GM12878 (cell line): ENCODE data around the gene HERC2. TPM values are rescaled to one million over a fixed set of nuclear protein-coding genes. Genes with fewer than 3 reads are reported as not detected.

Experiments
- ATAC-seq: fragments of 200-7000 bp; cut with Tn5 transposase; 3 replicates; pipeline ENCODE4 v1.9.1; 2020; ENCODE audit warnings: mild to moderate bottlenecking, moderate library complexity
- BruUV-seq: library from RNA; stranded (reverse); fragments of 400-500 nt; replicated peaks from 2 replicates; lab custom pipeline; 2021; lab: Mats Ljungman, UMichigan
- CTCF ChIA-PET: fragments of 300-600 bp; sonication (Branson Sonifier 250); formaldehyde crosslinking; extraction: SDS; loops from one replicate; lab custom pipeline; 2021; ENCODE audit warnings: inconsistent platforms; lab: Yijun Ruan, JAX
- POLR2A ChIA-PET: fragments of 350-600 bp; formaldehyde crosslinking; extraction: SDS; loops from one replicate; lab custom pipeline; 2021; ENCODE audit warnings: inconsistent platforms; lab: Charles Lee
- RAD21 ChIA-PET: fragments of 300-600 bp; sonication (Branson Sonifier 250); formaldehyde crosslinking; loops from one replicate; lab custom pipeline; 2023; ENCODE audit warnings: antibody characterized with exemption; ENCODE audit not compliant: unreplicated experiment; lab: Charles Lee
- SMC1A ChIA-PET: fragments of 300-600 bp; sonication (Branson Sonifier 250); formaldehyde crosslinking; loops from one replicate; lab custom pipeline; 2023; ENCODE audit not compliant: unreplicated experiment, uncharacterized antibody; lab: Charles Lee
- DNase-seq: peaks from one replicate; pipeline ENCODE4 v3.0.0-alpha.2; 2011; ENCODE audit warnings: low read depth, low spot score
- FAIRE-seq: peaks from 3 replicates; lab custom pipeline; 2011; peaks lifted over from hg19 to GRCh38; lab: Jason Lieb, UNC
- H2AFZ ChIP-seq: 2 replicates; pipeline ENCODE4 v1.6.0; 2011; ENCODE audit warnings: low read depth, low read length, control low read depth; ENCODE audit not compliant: control insufficient read depth
- H3K27ac ChIP-seq: 2 replicates; pipeline ENCODE4 v1.5.1; 2011; ENCODE audit warnings: control low read depth; ENCODE audit not compliant: control insufficient read depth, insufficient read depth
- H3K27me3 ChIP-seq, 2 experiments: replicated peaks in 1 of 2; 2 replicates each; pipeline versions ENCODE4 v1.6.0 to v1.6.1; 2011; ENCODE audit warnings: low read length in 1 of 2; ENCODE audit not compliant: control insufficient read depth in 2 of 2, insufficient read depth in 2 of 2
- H3K36me3 ChIP-seq, 2 experiments: 2 replicates each; pipeline ENCODE4 v1.5.1; 2011; ENCODE audit warnings: low read length in 1 of 2; ENCODE audit not compliant: control insufficient read depth in 2 of 2, insufficient read depth in 2 of 2
- H3K4me1 ChIP-seq: 2 replicates; pipeline ENCODE4 v1.6.1; 2011; ENCODE audit warnings: mild to moderate bottlenecking, low read length, moderate library complexity, mixed read lengths; ENCODE audit not compliant: control insufficient read depth, insufficient read depth
- H3K4me2 ChIP-seq: 2 replicates; pipeline ENCODE4 v1.6.0; 2011; ENCODE audit warnings: control low read depth; ENCODE audit not compliant: control insufficient read depth, insufficient read depth
- H3K4me3 ChIP-seq: fragments of 200-600 bp; sonication (generic); 2 replicates; pipeline ENCODE4 v1.5.1; 2016
- H3K79me2 ChIP-seq: 2 replicates; pipeline ENCODE4 v1.6.0; 2011; ENCODE audit warnings: low read length; ENCODE audit not compliant: control insufficient read depth, insufficient read depth
- H3K9ac ChIP-seq: 2 replicates; pipeline ENCODE4 v1.8.0; 2011; ENCODE audit warnings: low read length, control low read depth, mixed read lengths; ENCODE audit not compliant: control insufficient read depth, insufficient read depth
- H3K9me3 ChIP-seq: replicated peaks from 3 replicates; pipeline ENCODE4 v1.5.1; 2011; ENCODE audit warnings: mild to moderate bottlenecking, low read length; ENCODE audit not compliant: control insufficient read depth, insufficient read depth
- H4K20me1 ChIP-seq: 2 replicates; pipeline ENCODE4 v1.6.0; 2011; ENCODE audit not compliant: control insufficient read depth, insufficient read depth
- ATF3 ChIP-seq: IDR thresholded peaks from 2 replicates; pipeline ENCODE4 v1.6.1; 2011; ENCODE audit warnings: low read depth, mild to moderate bottlenecking, low read length, moderate library complexity, borderline replicate concordance; ENCODE audit errors: extremely low read depth
- ATF7 ChIP-seq: fragments of 450-650 bp; IDR thresholded peaks from 2 replicates; pipeline ENCODE4 v1.6.1; 2016; ENCODE audit warnings: low read depth, mild to moderate bottlenecking
- CREB1 ChIP-seq: IDR thresholded peaks from 2 replicates; pipeline ENCODE4 v1.6.1; 2012; ENCODE audit warnings: low read depth, mild to moderate bottlenecking, inconsistent platforms
- GABPA ChIP-seq: IDR thresholded peaks from 2 replicates; pipeline ENCODE4 v1.6.1; 2014; ENCODE audit warnings: antibody characterized with exemption, low read depth, mild to moderate bottlenecking, inconsistent platforms
- HDAC2 ChIP-seq: fragments of 200-600 bp; sonication (generic); IDR thresholded peaks from 2 replicates; pipeline ENCODE4 v1.6.1; 2017
- HDAC6 ChIP-seq: fragments of 200-600 bp; sonication (generic); IDR thresholded peaks from one replicate; pipeline ENCODE4 v1.8.0; 2017; ENCODE audit warnings: antibody characterized with exemption; ENCODE audit not compliant: unreplicated experiment
- NKRF ChIP-seq: fragments of 450-650 bp; conservative IDR thresholded peaks from 2 replicates; pipeline ENCODE4 v1.6.1; 2017; ENCODE audit warnings: mild to moderate bottlenecking, moderate library complexity
- SMARCA5 ChIP-seq: fragments of 450-650 bp; IDR thresholded peaks from 2 replicates; pipeline ENCODE4 v1.6.1; 2017; ENCODE audit warnings: mild to moderate bottlenecking
- SREBF2 ChIP-seq: IDR thresholded peaks from 2 replicates; pipeline ENCODE4 v1.6.1; 2012; ENCODE audit warnings: mild to moderate bottlenecking, low read length
- ZBTB11 ChIP-seq: fragments of 450-650 bp; formaldehyde crosslinking; IDR thresholded peaks from 2 replicates; pipeline ENCODE4 v1.5.0; 2022; ENCODE audit warnings: mild to moderate bottlenecking, missing genetic modification characterization
- ZNF622 ChIP-seq: fragments of 450-650 bp; IDR thresholded peaks from 2 replicates; pipeline ENCODE4 v1.6.1; 2017; ENCODE audit warnings: mild to moderate bottlenecking, inconsistent platforms
- WGBS: methylation state at CpG from one replicate; pipeline ENCODE4 v1.1.6; 2016; ENCODE audit warnings: low lambda C conversion rate; ENCODE audit not compliant: insufficient replicate concordance, insufficient coverage; ENCODE audit errors: missing lambda C conversion rate; 5-methylcytosine and 5-hydroxymethylcytosine counted together
- in situ Hi-C: fragments of 300-500 bp; cut with MboI; formaldehyde crosslinking; loops from 9 replicates; pipeline ENCODE4 v1.14.3; 2018; ENCODE audit warnings: mixed read lengths
- intact Hi-C: fragments of 100-400 bp; cut with micrococcal nuclease; formaldehyde crosslinking; loops from one replicate; pipeline ENCODE4 v1.14.2; 2022; ENCODE audit not compliant: unreplicated experiment
- polyA plus RNA-seq, 11 experiments: library from polyadenylated mRNA; depleted of rRNA in 4 of 11; unstranded in 6 of 11; stranded (reverse) in 5 of 11; fragments of >200 nt; fragmentation: Nextera tagmentation in 4 of 11; fragmentation: Illumina TruSeq in 1 of 11; extraction: Ambion mirVana in 4 of 11; extraction: Trizol in 1 of 11; gene quantifications; 1 replicate in 1 of 11; 2 replicates in 10 of 11; pipeline versions ENCODE4 v1.2.1 to v1.2.3, GENCODE V29; 2011 to 2016; ENCODE audit warnings: inconsistent platforms in 2 of 11, missing spikeins in 2 of 11, low read depth in 1 of 11
- total RNA-seq, 4 experiments: library from RNA; depleted of rRNA in 3 of 4; stranded (reverse); fragments of >200 nt in 3 of 4; fragmentation: Illumina TruSeq in 1 of 4; extraction: Trizol in 1 of 4; gene quantifications; 2 replicates each; pipeline versions ENCODE4 v1.2.1 to v1.2.3, GENCODE V29; 2013 to 2021

The HERC2 gene
- total and polyA plus RNA-seq, 10 of the 15 experiments (the other 5 are each of a cell fraction or from before 2014, with no cell fraction given), result 6.1 to 39.0 (median 24.0) TPM

DNA sequence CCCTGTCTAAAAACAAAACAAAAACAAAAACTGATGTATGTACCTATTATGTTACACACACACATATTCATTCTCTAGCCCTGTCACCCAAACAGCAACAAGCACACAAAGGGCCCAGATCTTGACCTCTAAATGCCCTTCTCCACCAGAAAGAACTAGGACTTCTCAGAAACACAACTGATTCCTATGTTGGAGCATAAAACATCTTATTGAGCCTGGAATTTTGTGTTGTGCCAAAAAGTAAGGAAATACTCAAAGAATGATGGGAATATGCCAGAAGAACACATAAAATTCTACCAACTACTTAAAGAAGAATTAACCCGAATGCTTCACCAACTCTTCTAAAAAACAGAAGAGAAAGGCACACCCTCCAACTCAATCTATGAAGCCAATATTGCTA is 156.2 kb downstream of the HERC2 start:
- RAD21 ChIA-PET, result no interaction called here
- 100% methylated on average over 1 of the region's 1 CpG for WGBS

More for the DNA sequence above, 156.2 kb downstream of the HERC2 start:
- no peaks in the 10 kb centered on the region for H3K27me3 ChIP-seq
- POLR2A ChIA-PET, result no interaction called here
- H3K4me2 ChIP-seq, result no peak overlapping the region
- FAIRE-seq, result no peak
- no peaks in the 10 kb centered on the region for H3K79me2 ChIP-seq
- SMC1A ChIA-PET, result interaction anchor here (0.6 kb wide), 1 partner anchor 1275 kb away, joined by 4 read pairs; no protein-coding TSS in a partner anchor
- no peak overlapping the region for H3K27ac ChIP-seq
- no peak overlapping the region for H3K4me3 ChIP-seq
- no peaks in the 10 kb centered on the region for H3K9me3 ChIP-seq
- no peak overlapping the region for H3K9ac ChIP-seq
- BruUV-seq, result no TSS peak
- CTCF ChIA-PET, result no interaction called here
- TF ChIP-seq CREB1, result no peak
- no peak for TF ChIP-seq ZBTB11 (CRISPR knock-in tag)
- TF ChIP-seq GABPA, result no peak
- no peak for TF ChIP-seq ATF7
- TF ChIP-seq ZNF622, result no peak
- no peak for TF ChIP-seq SMARCA5
- no peak for TF ChIP-seq NKRF
- TF ChIP-seq SREBF2, result no peak
- TF ChIP-seq HDAC6, result no peak
- TF ChIP-seq HDAC2, result no peak
- TF ChIP-seq ATF3, result no peak
- TF ChIP-seq, all 136 proteins: peak for 0
- DNase-seq (no peak), ATAC-seq (no peak)
- Histone ChIP-seq H3K4me1 (no peaks in the 10 kb centered on the region), H3K36me3 (peaks cover 11 to 34% of the 10 kb centered on the region in 2 experiments), H2AFZ (no peak overlapping the region), H4K20me1 (no peaks in the 10 kb centered on the region)
- intact Hi-C loops (no loop called here), in situ Hi-C loops (no loop called here)
